GM06990 (cell line): Measurements from ENCODE around the gene BATF3.

ENCODE experiments used
- DNase-seq: peaks from one replicate; pipeline ENCODE4 v3.0.0-alpha.2; 2011; ENCODE audit not compliant: insufficient read length; ENCODE audit errors: extremely low read depth
- H3K27me3 ChIP-seq: replicated peaks from 2 replicates; pipeline ENCODE4 v1.6.0; 2011; ENCODE audit warnings: low read length; ENCODE audit not compliant: control insufficient read depth, insufficient read depth
- H3K36me3 ChIP-seq: 2 replicates; pipeline ENCODE4 v1.5.1; 2011; ENCODE audit warnings: low read length; ENCODE audit not compliant: control insufficient read depth, insufficient read depth
- H3K4me3 ChIP-seq: replicated peaks from 2 replicates; pipeline ENCODE4 v1.5.1; 2011; ENCODE audit warnings: low read depth, mild to moderate bottlenecking, control low read depth, low read length
- CTCF ChIP-seq: IDR thresholded peaks from 2 replicates; pipeline ENCODE4 v1.5.1; 2011; ENCODE audit warnings: low read length, control low read depth, mild to moderate bottlenecking, inconsistent platforms; ENCODE audit not compliant: insufficient read depth, poor library complexity, severe bottlenecking

The BATF3 gene

GRCh38 chr1:212689196-212689725 is 10.4 kb downstream of the BATF3 start:
- DNase-seq: no peak
- no peak for TF ChIP-seq CTCF
- no peaks in the 10 kb centered on the region for H3K27me3 ChIP-seq
- H3K4me3 ChIP-seq: no peak overlapping the region
- H3K36me3 ChIP-seq: no peaks in the 10 kb centered on the region; the same call in 1 of the 2 replicates

- DNase-seq: no peak
- no peak for TF ChIP-seq CTCF
- Histone ChIP-seq H3K36me3 (no peaks in the 10 kb centered on the region; the same call in 1 of the 2 replicates), H3K4me3 (no peak overlapping the region), H3K27me3 (no peaks in the 10 kb centered on the region)
Measured at GRCh38 chr1:212688341-212689047, 11.1 kb downstream of the BATF3 start.

GRCh38 chr1:212687811-212688210 is 11.8 kb downstream of the BATF3 start:
- no peaks in the 10 kb centered on the region for H3K27me3 ChIP-seq
- no peak overlapping the region for H3K4me3 ChIP-seq
- TF ChIP-seq CTCF: no peak
- no peak for DNase-seq
- no peaks in the 10 kb centered on the region; the same call in 1 of the 2 replicates for H3K36me3 ChIP-seq

- H3K4me3 ChIP-seq: no peak overlapping the region
- H3K27me3 ChIP-seq: no peaks in the 10 kb centered on the region
- H3K36me3 ChIP-seq: no peaks in the 10 kb centered on the region; the same call in 1 of the 2 replicates
- no peak for DNase-seq
- TF ChIP-seq CTCF: no peak
Measured at GRCh38 chr1:212686591-212686990, 13.0 kb downstream of the BATF3 start.

GRCh38 chr1:212686069-212686468 is 13.6 kb downstream of the BATF3 start:
- TF ChIP-seq CTCF: no peak
- DNase-seq: no peak
- H3K27me3 ChIP-seq: no peaks in the 10 kb centered on the region
- no peak overlapping the region for H3K4me3 ChIP-seq
- H3K36me3 ChIP-seq: no peaks in the 10 kb centered on the region; the same call in 1 of the 2 replicates
